GM21515 (cell line): ENCODE data around the gene ACTL6B.

ENCODE experiments used
- ATAC-seq: cut with Tn5 transposase; IDR thresholded peaks from one replicate; pipeline ENCODE4 v1.9.1; 2021; ENCODE audit not compliant: unreplicated experiment

ACTL6B gene

GRCh38 chr7:100683659-100684533 lies 27.6 kb upstream of the ACTL6B start:
- ATAC-seq: no peak

- no peak for ATAC-seq
Observed at GRCh38 chr7:100682991-100683658, 26.9 kb upstream of the ACTL6B start.

GRCh38 chr7:100682228-100682741 lies 26.0 kb upstream of the ACTL6B start:
- no peak for ATAC-seq

GRCh38 chr7:100681491-100682227 lies 25.4 kb upstream of the ACTL6B start:
- no peak for ATAC-seq

- ATAC-seq: no peak
Observed at GRCh38 chr7:100680576-100681271, 24.5 kb upstream of the ACTL6B start.

- no peak for ATAC-seq
Observed at GRCh38 chr7:100679927-100680575, 23.8 kb upstream of the ACTL6B start.

GRCh38 chr7:100679129-100679926 lies 23.1 kb upstream of the ACTL6B start:
- ATAC-seq: no peak

GRCh38 chr7:100678291-100678984 lies 22.2 kb upstream of the ACTL6B start:
- no peak for ATAC-seq

- no peak for ATAC-seq
Observed at GRCh38 chr7:100677308-100678267, 21.3 kb upstream of the ACTL6B start.

GRCh38 chr7:100676501-100677306 lies 20.5 kb upstream of the ACTL6B start:
- no peak for ATAC-seq

GRCh38 chr7:100675581-100676350 lies 19.5 kb upstream of the ACTL6B start:
- peak; percentile 28 for ATAC-seq

GRCh38 chr7:100675105-100675451 lies 18.8 kb upstream of the ACTL6B start:
- ATAC-seq: no peak

- ATAC-seq: no peak
Observed at GRCh38 chr7:100674411-100675104, 18.3 kb upstream of the ACTL6B start.

- no peak for ATAC-seq
Observed at GRCh38 chr7:100673942-100674410, 17.7 kb upstream of the ACTL6B start.

GRCh38 chr7:100673302-100673941 lies 17.2 kb upstream of the ACTL6B start, which contains the start of gene GNB2:
Gene GNB2 (plus strand): TSS chr7:100673740. CDS start chr7:100676266, 2,526 bp downstream.
- ATAC-seq: peak; percentile 64
